ENCODE measurements around the gene CFB.
"Not testable (repeated sequence)": the region's sequence is repeated elsewhere in the genome, so short reads cannot be mapped to it uniquely, and the experiment has no call there.

The CFB gene

GRCh38 chr6:31911826-31912585 is 33.9 kb upstream of the CFB start:
- DNase-seq (ENCODE audit: low spot score), result no peak

GRCh38 chr6:31915351-31915750 is 30.5 kb upstream of the CFB start:
- DNase-seq (ENCODE audit: low spot score), result no peak

GRCh38 chr6:31915756-31916155 is 30.1 kb upstream of the CFB start:
- DNase-seq (ENCODE audit: low spot score), result no peak

- no peak for DNase-seq (ENCODE audit: low spot score)
Observed at GRCh38 chr6:31918069-31918720, 27.7 kb upstream of the CFB start.

GRCh38 chr6:31919624-31920303 is 26.1 kb upstream of the CFB start:
- no peak for DNase-seq (ENCODE audit: low spot score)

GRCh38 chr6:31920811-31921210 is 25.1 kb upstream of the CFB start:
- DNase-seq (ENCODE audit: low spot score), result no peak

- no peak for DNase-seq (ENCODE audit: low spot score)
Observed at GRCh38 chr6:31922942-31923341, 23.0 kb upstream of the CFB start.

GRCh38 chr6:31927242-31927862 is 18.5 kb upstream of the CFB start, which contains the start of gene C2:
Gene C2, plus strand, starts transcription at chr6:31927717. Its CDS starts 36 bp downstream, at chr6:31927753.
- no peak for DNase-seq (ENCODE audit: low spot score)

GRCh38 chr6:31927863-31928671 is 17.8 kb upstream of the CFB start:
- no peak for DNase-seq (ENCODE audit: low spot score)

GRCh38 chr6:31928672-31928939 is 17.3 kb upstream of the CFB start:
- DNase-seq (ENCODE audit: low spot score), result no peak

- no peak for DNase-seq (ENCODE audit: low spot score)
Observed at GRCh38 chr6:31930962-31931361, 14.9 kb upstream of the CFB start.

GRCh38 chr6:31932137-31932536 is 13.8 kb upstream of the CFB start:
- DNase-seq (ENCODE audit: low spot score), result not testable (repeated sequence)

GRCh38 chr6:31933537-31933936 is 12.4 kb upstream of the CFB start:
- no peak for DNase-seq (ENCODE audit: low spot score)

- no peak for DNase-seq (ENCODE audit: low spot score)
Observed at GRCh38 chr6:31935021-31935420, 10.9 kb upstream of the CFB start.

- no peak for DNase-seq (ENCODE audit: low spot score)
Observed at GRCh38 chr6:31935823-31936222, 10.1 kb upstream of the CFB start.

- no peak for DNase-seq (ENCODE audit: low spot score)
Observed at GRCh38 chr6:31940256-31940664, 5.6 kb upstream of the CFB start.

GRCh38 chr6:31943742-31944141 is 2.2 kb upstream of the CFB start:
- no peak for DNase-seq (ENCODE audit: low spot score)

- no peak for DNase-seq (ENCODE audit: low spot score)
Observed at GRCh38 chr6:31945154-31945506, 765 bp upstream of the CFB start.

- DNase-seq (ENCODE audit: low spot score), result no peak
Observed at GRCh38 chr6:31946370-31946885, 533 bp downstream of the CFB start.

GRCh38 chr6:31947070-31947675 is 1.3 kb downstream of the CFB start:
- DNase-seq (ENCODE audit: low spot score), result no peak

- DNase-seq (ENCODE audit: low spot score), result no peak
Observed at GRCh38 chr6:31947864-31948263, 2.0 kb downstream of the CFB start.

All from CD4-positive, alpha-beta T cell treated with Interleukin-15 for 4 hours (primary cell).